Vagina (tissue), 2 donors: ENCODE data around the gene GLE1.

ENCODE experiments used
- POLR2A ChIP-seq, 2 donors: fragments of 450-650 bp; IDR thresholded peaks; one replicate each; pipeline ENCODE4 v1.6.1; 2017; ENCODE audit warnings: antibody characterized with exemption in 2 of 2, mild to moderate bottlenecking in 2 of 2, moderate library complexity in 2 of 2
- TF ChIP-seq, protein P1 (sequence below), 3 experiments: fragments of 450-650 bp in 2 of 3; fragments of 200-600 bp in 1 of 3; sonication (generic) in 1 of 3; IDR thresholded peaks; one replicate each; pipeline ENCODE4 v1.5.1; 2017 to 2019; ENCODE audit warnings: antibody characterized with exemption in 3 of 3, mild to moderate bottlenecking in 2 of 3, moderate library complexity in 2 of 3

DNA sequence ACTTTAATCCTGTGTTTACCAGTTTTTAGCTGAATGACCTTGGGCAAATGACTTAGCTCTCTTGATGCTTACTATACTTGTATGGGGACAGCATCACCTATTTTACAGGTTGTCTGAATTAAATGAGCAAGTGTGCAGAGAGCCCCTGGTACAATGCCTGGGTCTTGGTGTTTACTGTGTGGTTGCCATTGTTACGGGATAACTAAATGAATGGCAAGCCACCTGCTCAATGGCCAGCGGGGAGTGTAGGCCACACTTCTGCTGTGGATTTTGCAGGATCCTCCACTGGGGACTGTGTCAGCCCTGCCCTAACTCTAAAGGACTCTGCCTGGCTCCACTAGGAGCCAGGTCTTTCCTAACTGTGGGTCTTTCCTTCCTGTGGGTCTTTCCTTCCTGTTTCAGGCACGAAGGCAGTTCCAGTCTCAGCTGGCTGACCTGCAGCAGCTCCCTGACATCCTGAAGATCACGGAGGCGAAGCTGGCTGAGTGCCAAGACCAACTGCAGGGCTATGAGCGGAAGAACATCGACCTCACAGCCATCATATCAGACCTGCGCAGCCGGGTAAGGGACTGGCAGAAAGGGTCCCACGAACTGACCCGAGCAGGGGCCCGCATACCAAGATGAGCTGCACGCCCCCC, 10.3 kb upstream of the GLE1 start:
- TF ChIP-seq, protein P1, sequence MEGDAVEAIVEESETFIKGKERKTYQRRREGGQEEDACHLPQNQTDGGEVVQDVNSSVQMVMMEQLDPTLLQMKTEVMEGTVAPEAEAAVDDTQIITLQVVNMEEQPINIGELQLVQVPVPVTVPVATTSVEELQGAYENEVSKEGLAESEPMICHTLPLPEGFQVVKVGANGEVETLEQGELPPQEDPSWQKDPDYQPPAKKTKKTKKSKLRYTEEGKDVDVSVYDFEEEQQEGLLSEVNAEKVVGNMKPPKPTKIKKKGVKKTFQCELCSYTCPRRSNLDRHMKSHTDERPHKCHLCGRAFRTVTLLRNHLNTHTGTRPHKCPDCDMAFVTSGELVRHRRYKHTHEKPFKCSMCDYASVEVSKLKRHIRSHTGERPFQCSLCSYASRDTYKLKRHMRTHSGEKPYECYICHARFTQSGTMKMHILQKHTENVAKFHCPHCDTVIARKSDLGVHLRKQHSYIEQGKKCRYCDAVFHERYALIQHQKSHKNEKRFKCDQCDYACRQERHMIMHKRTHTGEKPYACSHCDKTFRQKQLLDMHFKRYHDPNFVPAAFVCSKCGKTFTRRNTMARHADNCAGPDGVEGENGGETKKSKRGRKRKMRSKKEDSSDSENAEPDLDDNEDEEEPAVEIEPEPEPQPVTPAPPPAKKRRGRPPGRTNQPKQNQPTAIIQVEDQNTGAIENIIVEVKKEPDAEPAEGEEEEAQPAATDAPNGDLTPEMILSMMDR (IDR thresholded peaks at IDR 0.05): no peak
- TF ChIP-seq POLR2A (IDR thresholded peaks at IDR 0.05): no peak
